H9 (cell line): Measurements from ENCODE around the gene BICDL1. TPM values are rescaled to one million over a fixed set of nuclear protein-coding genes. Genes with fewer than 3 reads are reported as not detected.
A peak's percentile ranks its signal among the peaks of the same experiment; 100 is the strongest.

Experiments used
- DNase-seq: peaks from one replicate; pipeline ENCODE4 v3.0.0-alpha.2; 2017
- H2AFZ ChIP-seq: one replicate; pipeline ENCODE4 v1.6.1; 2013; ENCODE audit warnings: mild to moderate bottlenecking, low read length, control low read depth, moderate library complexity
- H2AK5ac ChIP-seq: 2 replicates; pipeline ENCODE4 v1.6.1; 2013; ENCODE audit warnings: low read length, control low read depth, mixed read lengths; ENCODE audit not compliant: insufficient read length
- H2BK120ac ChIP-seq: one replicate; pipeline ENCODE4 v1.6.1; 2013; ENCODE audit warnings: low read depth, mild to moderate bottlenecking, low read length, control low read depth, inconsistent platforms; ENCODE audit not compliant: poor library complexity, severe bottlenecking
- H2BK12ac ChIP-seq: 2 replicates; pipeline ENCODE4 v1.6.1; 2013; ENCODE audit warnings: low read length, control low read depth, mixed read lengths, low read depth; ENCODE audit not compliant: insufficient read length
- H2BK15ac ChIP-seq: 2 replicates; pipeline ENCODE4 v1.6.1; 2013; ENCODE audit warnings: low read depth, low read length, control low read depth
- H2BK20ac ChIP-seq: one replicate; pipeline ENCODE4 v1.6.1; 2013; ENCODE audit warnings: low read depth, mild to moderate bottlenecking, low read length, control low read depth, inconsistent platforms; ENCODE audit not compliant: poor library complexity, severe bottlenecking
- H2BK5ac ChIP-seq: 2 replicates; pipeline ENCODE4 v1.6.1; 2013; ENCODE audit warnings: low read length, control low read depth, mixed read lengths; ENCODE audit not compliant: insufficient read length
- H3K14ac ChIP-seq: 2 replicates; pipeline ENCODE4 v1.6.1; 2013; ENCODE audit warnings: low read length, control low read depth; ENCODE audit not compliant: insufficient read depth
- H3K18ac ChIP-seq: 2 replicates; pipeline ENCODE4 v1.6.1; 2013; ENCODE audit warnings: low read depth, mild to moderate bottlenecking, mixed read lengths, low read length, control low read depth; ENCODE audit not compliant: insufficient read length
- H3K23ac ChIP-seq: 2 replicates; pipeline ENCODE4 v1.6.1; 2013; ENCODE audit warnings: low read length, control low read depth, mixed read lengths, low read depth; ENCODE audit not compliant: insufficient read length
- H3K23me2 ChIP-seq: 2 replicates; pipeline ENCODE4 v1.6.1; 2013; ENCODE audit warnings: low read depth, mild to moderate bottlenecking, mixed read lengths, low read length, control low read depth; ENCODE audit not compliant: insufficient read length, poor library complexity, severe bottlenecking
- H3K27ac ChIP-seq: 2 replicates; pipeline ENCODE4 v1.5.1; 2013; ENCODE audit warnings: low read length, control low read depth, mixed read lengths, low read depth; ENCODE audit not compliant: insufficient read length
- H3K27me3 ChIP-seq: 2 replicates; pipeline ENCODE4 v1.6.1; 2013; ENCODE audit warnings: low read length, control low read depth, inconsistent platforms; ENCODE audit not compliant: insufficient read depth
- H3K4ac ChIP-seq: 2 replicates; pipeline ENCODE4 v1.6.1; 2013; ENCODE audit warnings: low read depth, mild to moderate bottlenecking, control low read depth, inconsistent platforms, low read length, moderate library complexity
- H3K4me1 ChIP-seq: 2 replicates; pipeline ENCODE4 v1.6.1; 2013; ENCODE audit warnings: low read length, control low read depth, inconsistent platforms; ENCODE audit not compliant: insufficient read depth
- H3K4me2 ChIP-seq: 2 replicates; pipeline ENCODE4 v1.6.1; 2013; ENCODE audit warnings: low read length, control low read depth, mixed read lengths; ENCODE audit not compliant: insufficient read length, insufficient read depth
- H3K56ac ChIP-seq: 2 replicates; pipeline ENCODE4 v1.6.1; 2013; ENCODE audit warnings: low read depth, mild to moderate bottlenecking, mixed read lengths, low read length, control low read depth; ENCODE audit not compliant: insufficient read length
- H3K79me1 ChIP-seq: 2 replicates; pipeline ENCODE4 v1.6.1; 2013; ENCODE audit warnings: low read depth, mild to moderate bottlenecking, moderate library complexity, low read length, control low read depth, inconsistent platforms; ENCODE audit not compliant: insufficient read depth, poor library complexity, severe bottlenecking
- H3K79me2 ChIP-seq: 2 replicates; pipeline ENCODE4 v1.6.1; 2013; ENCODE audit warnings: low read length, control low read depth, inconsistent platforms; ENCODE audit not compliant: insufficient read depth
- H3K9ac ChIP-seq: 2 replicates; pipeline ENCODE4 v1.6.1; 2013; ENCODE audit warnings: low read length, control low read depth, mixed read lengths; ENCODE audit not compliant: insufficient read length; ENCODE audit errors: extremely low read depth
- H3K9me3 ChIP-seq: one replicate; pipeline ENCODE4 v1.6.1; 2013; ENCODE audit warnings: low read depth, low read length, inconsistent platforms; ENCODE audit not compliant: control insufficient read depth
- H3T11ph ChIP-seq: one replicate; pipeline ENCODE4 v1.6.1; 2013; ENCODE audit warnings: mild to moderate bottlenecking, low read length, control low read depth, inconsistent platforms
- H4K20me1 ChIP-seq: one replicate; pipeline ENCODE4 v1.6.1; 2013; ENCODE audit not compliant: control insufficient read depth, insufficient read length, insufficient read depth
- H4K5ac ChIP-seq: 2 replicates; pipeline ENCODE4 v1.6.1; 2013; ENCODE audit warnings: low read depth, mild to moderate bottlenecking, mixed read lengths, low read length, control low read depth; ENCODE audit not compliant: insufficient read length
- H4K8ac ChIP-seq: replicated peaks from 2 replicates; pipeline ENCODE4 v1.6.1; 2013; ENCODE audit warnings: low read length, control low read depth, mixed read lengths, low read depth; ENCODE audit not compliant: insufficient read length
- H4K91ac ChIP-seq: 2 replicates; pipeline ENCODE4 v1.6.1; 2013; ENCODE audit warnings: low read depth, mild to moderate bottlenecking, moderate library complexity, mixed read lengths, low read length, control low read depth; ENCODE audit not compliant: insufficient read length
- H3K27ac Mint-ChIP-seq, 3 experiments: 2 replicates in 2 of 3; 3 replicates in 1 of 3; pipeline ENCODE4 v1.8.0; 2020 to 2021; ENCODE audit warnings: mixed read lengths in 3 of 3, mild to moderate bottlenecking in 1 of 3, moderate library complexity in 1 of 3
- H3K27me3 Mint-ChIP-seq: 2 replicates; pipeline ENCODE4 v1.8.0; 2021; ENCODE audit warnings: low read depth, mild to moderate bottlenecking, moderate library complexity, mixed read lengths
- H3K36me3 Mint-ChIP-seq, 3 experiments: 2 replicates in 2 of 3; 3 replicates in 1 of 3; pipeline ENCODE4 v1.8.0; 2020 to 2021; ENCODE audit warnings: low read depth in 3 of 3, mixed read lengths in 3 of 3; ENCODE audit not compliant: insufficient read depth in 1 of 3
- H3K4me1 Mint-ChIP-seq, 2 experiments: 2 replicates each; pipeline ENCODE4 v1.8.0; 2020; ENCODE audit warnings: mixed read lengths in 2 of 2
- H3K4me3 Mint-ChIP-seq, 2 experiments: 2 replicates in 1 of 2; 3 replicates in 1 of 2; pipeline ENCODE4 v1.8.0; 2020 to 2021; ENCODE audit warnings: mild to moderate bottlenecking in 2 of 2, mixed read lengths in 2 of 2, moderate library complexity in 1 of 2
- H3K9me3 Mint-ChIP-seq, 2 experiments: 2 replicates in 1 of 2; 3 replicates in 1 of 2; pipeline ENCODE4 v1.8.0; 2020; ENCODE audit warnings: mild to moderate bottlenecking in 2 of 2, mixed read lengths in 2 of 2, moderate library complexity in 1 of 2
- WGBS: extraction: QIAGEN DNeasy Blood & Tissue Kit; methylation state at CpG from one replicate; pipeline ENCODE4 v1.1.7; 2013; ENCODE audit warnings: missing lambda C conversion rate, low lambda C conversion rate, mixed read lengths; ENCODE audit not compliant: insufficient read length; ENCODE audit errors: extremely low coverage; 5-methylcytosine and 5-hydroxymethylcytosine counted together
- total RNA-seq: library from RNA; stranded (reverse); gene quantifications from 2 replicates; pipeline ENCODE4 v1.2.1, GENCODE V29; 2021
- TF ChIP-seq, protein P1 (sequence below): fragments of 200-600 bp; sonication (generic); conservative IDR thresholded peaks from 3 replicates; pipeline ENCODE4 v1.8.0; 2021; ENCODE audit warnings: antibody characterized with exemption, mild to moderate bottlenecking

The BICDL1 gene
- total RNA-seq, 1 experiment from 2014 or later, result 13.8 TPM

DNA sequence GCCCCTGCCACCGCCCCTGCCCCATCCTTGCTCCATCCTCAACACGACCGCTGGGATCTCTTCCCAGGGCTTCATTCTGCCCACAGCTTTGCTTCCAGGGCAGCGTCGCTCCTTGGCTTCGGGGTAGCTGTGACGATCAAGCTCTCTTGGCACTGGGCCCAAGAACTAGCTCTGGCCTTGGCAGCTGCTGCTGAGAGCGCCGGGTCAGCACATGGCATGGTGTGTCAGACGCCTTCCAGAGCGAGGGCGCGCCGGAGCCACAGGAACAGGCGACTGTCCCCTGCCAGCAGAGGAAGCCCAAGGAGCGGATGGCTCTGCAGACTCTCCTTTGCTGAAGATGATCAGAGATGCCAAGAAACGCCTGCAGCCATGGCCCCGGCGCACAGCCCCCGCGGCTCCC lies 111.6 kb downstream of the BICDL1 start:
- TF ChIP-seq, protein P1, sequence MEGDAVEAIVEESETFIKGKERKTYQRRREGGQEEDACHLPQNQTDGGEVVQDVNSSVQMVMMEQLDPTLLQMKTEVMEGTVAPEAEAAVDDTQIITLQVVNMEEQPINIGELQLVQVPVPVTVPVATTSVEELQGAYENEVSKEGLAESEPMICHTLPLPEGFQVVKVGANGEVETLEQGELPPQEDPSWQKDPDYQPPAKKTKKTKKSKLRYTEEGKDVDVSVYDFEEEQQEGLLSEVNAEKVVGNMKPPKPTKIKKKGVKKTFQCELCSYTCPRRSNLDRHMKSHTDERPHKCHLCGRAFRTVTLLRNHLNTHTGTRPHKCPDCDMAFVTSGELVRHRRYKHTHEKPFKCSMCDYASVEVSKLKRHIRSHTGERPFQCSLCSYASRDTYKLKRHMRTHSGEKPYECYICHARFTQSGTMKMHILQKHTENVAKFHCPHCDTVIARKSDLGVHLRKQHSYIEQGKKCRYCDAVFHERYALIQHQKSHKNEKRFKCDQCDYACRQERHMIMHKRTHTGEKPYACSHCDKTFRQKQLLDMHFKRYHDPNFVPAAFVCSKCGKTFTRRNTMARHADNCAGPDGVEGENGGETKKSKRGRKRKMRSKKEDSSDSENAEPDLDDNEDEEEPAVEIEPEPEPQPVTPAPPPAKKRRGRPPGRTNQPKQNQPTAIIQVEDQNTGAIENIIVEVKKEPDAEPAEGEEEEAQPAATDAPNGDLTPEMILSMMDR, result no peak
- no peak overlapping the region for H4K8ac ChIP-seq
- H3K27ac ChIP-seq, result no peak overlapping the region
- H3K36me3 Mint-ChIP-seq, result peaks cover 17 to 55% (median 52%) of the 10 kb centered on the region in 3 experiments; a peak in 6 of 7 replicates
- H3K79me1 ChIP-seq, result no peaks in the 10 kb centered on the region
- H3K56ac ChIP-seq, result no peak overlapping the region
- no peak overlapping the region for H3K4me3 Mint-ChIP-seq
- no peak overlapping the region for H2BK15ac ChIP-seq
- no peaks in the 10 kb centered on the region for H3K27me3 ChIP-seq
- no peak overlapping the region for H2AFZ ChIP-seq
- no peaks in the 10 kb centered on the region for H4K20me1 ChIP-seq
- no peak overlapping the region for H3K4ac ChIP-seq
- H3K79me2 ChIP-seq, result no peaks in the 10 kb centered on the region; the same call in 1 of the 2 replicates
- H2BK120ac ChIP-seq, result no peak overlapping the region
- no peak overlapping the region for H4K91ac ChIP-seq
- H2BK12ac ChIP-seq, result no peak overlapping the region
- no peak overlapping the region for H2AK5ac ChIP-seq
- peak overlapping the region in 1 of 3 experiments; percentile 83; a peak in 2 of 7 replicates for H3K27ac Mint-ChIP-seq
- H3K27me3 Mint-ChIP-seq, result no peaks in the 10 kb centered on the region
- peaks cover 12 to 20% of the 10 kb centered on the region in 2 experiments for H3K4me1 Mint-ChIP-seq
- no peaks in the 10 kb centered on the region for H3K9me3 Mint-ChIP-seq
- no peak overlapping the region for H3K14ac ChIP-seq
- no peak for DNase-seq
- no peaks in the 10 kb centered on the region for H3K9me3 ChIP-seq
- no peak overlapping the region for H2BK5ac ChIP-seq
- no peak overlapping the region for H2BK20ac ChIP-seq
- no peak overlapping the region for H3K4me2 ChIP-seq
- H3K18ac ChIP-seq, result no peak overlapping the region
- H4K5ac ChIP-seq, result no peak overlapping the region
- H3K23me2 ChIP-seq, result no peaks in the 10 kb centered on the region
- no CpG with 5 or more reads among the region's 21 CpGs for whole genome bisulfite sequencing
- no peak overlapping the region for H3K23ac ChIP-seq
- no peak overlapping the region for H3K9ac ChIP-seq
- H3T11ph ChIP-seq, result no peak overlapping the region
- H3K4me1 ChIP-seq, result no peaks in the 10 kb centered on the region
